B cell (primary cell): ENCODE measurements around the gene ACTN1.

Source experiments
- EZH2 ChIP-seq: IDR thresholded peaks from 2 replicates; pipeline ENCODE4 v1.6.1; 2012; ENCODE audit warnings: borderline replicate concordance, low read depth, mild to moderate bottlenecking, moderate library complexity, low read length; ENCODE audit not compliant: insufficient read depth, poor library complexity, severe bottlenecking
- TF ChIP-seq, protein P1 (sequence below): fragments of 200-600 bp; IDR thresholded peaks from one replicate; pipeline ENCODE4 v1.8.0; 2022; ENCODE audit warnings: antibody characterized with exemption, mild to moderate bottlenecking

- TF ChIP-seq, protein P1, sequence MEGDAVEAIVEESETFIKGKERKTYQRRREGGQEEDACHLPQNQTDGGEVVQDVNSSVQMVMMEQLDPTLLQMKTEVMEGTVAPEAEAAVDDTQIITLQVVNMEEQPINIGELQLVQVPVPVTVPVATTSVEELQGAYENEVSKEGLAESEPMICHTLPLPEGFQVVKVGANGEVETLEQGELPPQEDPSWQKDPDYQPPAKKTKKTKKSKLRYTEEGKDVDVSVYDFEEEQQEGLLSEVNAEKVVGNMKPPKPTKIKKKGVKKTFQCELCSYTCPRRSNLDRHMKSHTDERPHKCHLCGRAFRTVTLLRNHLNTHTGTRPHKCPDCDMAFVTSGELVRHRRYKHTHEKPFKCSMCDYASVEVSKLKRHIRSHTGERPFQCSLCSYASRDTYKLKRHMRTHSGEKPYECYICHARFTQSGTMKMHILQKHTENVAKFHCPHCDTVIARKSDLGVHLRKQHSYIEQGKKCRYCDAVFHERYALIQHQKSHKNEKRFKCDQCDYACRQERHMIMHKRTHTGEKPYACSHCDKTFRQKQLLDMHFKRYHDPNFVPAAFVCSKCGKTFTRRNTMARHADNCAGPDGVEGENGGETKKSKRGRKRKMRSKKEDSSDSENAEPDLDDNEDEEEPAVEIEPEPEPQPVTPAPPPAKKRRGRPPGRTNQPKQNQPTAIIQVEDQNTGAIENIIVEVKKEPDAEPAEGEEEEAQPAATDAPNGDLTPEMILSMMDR, result no peak
- no peak for TF ChIP-seq EZH2
These were observed 54.6 kb downstream of the ACTN1 start for GRCh38 chr14:68924186-68925158.
